ENCODE measurements around the gene TBL1Y.
"Not testable (repeated sequence)": the region's sequence is repeated elsewhere in the genome, so short reads cannot be mapped to it uniquely, and the experiment has no call there.

The TBL1Y gene

GRCh38 chrY:6910372-6911252, at the start of gene TBL1Y:
Gene TBL1Y, plus strand, starts transcription at chrY:6910697. Its CDS starts 114,388 bp downstream, at chrY:7025085.
- DNase-seq (ENCODE audit: low read depth in 2 of 2), result no peak

DNA sequence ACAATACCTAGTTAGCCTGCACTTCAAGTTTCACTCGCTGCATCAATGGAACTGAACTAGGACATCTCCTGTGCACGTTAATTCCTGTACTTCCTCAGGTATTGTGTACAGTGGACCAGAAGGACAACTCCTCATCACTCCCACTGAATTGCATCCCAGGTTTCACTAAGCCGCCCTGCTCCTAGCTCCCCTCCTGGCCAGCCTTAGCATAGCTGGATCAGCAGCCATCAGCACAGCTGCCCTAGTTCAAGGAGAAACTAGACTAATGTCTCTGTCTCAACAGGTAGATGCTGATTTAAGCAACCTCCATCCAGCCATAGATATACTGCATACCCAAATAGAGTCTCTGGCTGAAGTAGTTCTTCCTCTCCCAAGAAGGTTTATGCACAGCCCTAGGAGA, 16.0 kb upstream of the TBL1Y start:
- no peak for DNase-seq (ENCODE audit: low read depth in 2 of 2)

DNA sequence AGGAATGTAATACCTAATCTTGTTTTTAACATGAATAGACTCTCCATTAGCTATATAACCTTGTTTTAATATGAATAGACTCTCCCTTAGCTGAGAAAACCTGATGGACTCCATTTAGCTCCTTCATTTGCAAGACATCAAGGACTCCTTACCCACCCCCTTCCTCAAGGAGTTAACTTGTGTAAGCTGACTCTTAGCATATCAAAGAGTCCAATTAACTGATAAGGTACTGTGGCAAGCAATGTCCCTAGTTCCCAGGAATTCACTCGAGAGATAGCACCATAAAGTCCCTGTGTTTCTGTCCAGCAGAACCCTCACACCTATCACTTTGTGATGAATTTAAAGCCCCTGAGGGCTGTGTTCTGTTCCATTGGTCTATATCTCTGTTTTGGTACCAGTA, 15.3 kb upstream of the TBL1Y start:
- no peak for DNase-seq (ENCODE audit: low read depth in 2 of 2)

- DNase-seq (ENCODE audit: low read depth in 2 of 2), result not testable (repeated sequence)
Measured at GRCh38 chrY:6902116-6902515, 8.4 kb upstream of the TBL1Y start.

- DNase-seq (ENCODE audit: low read depth in 2 of 2), result no peak
Measured at GRCh38 chrY:6907591-6907990, 2.9 kb upstream of the TBL1Y start.

DNA sequence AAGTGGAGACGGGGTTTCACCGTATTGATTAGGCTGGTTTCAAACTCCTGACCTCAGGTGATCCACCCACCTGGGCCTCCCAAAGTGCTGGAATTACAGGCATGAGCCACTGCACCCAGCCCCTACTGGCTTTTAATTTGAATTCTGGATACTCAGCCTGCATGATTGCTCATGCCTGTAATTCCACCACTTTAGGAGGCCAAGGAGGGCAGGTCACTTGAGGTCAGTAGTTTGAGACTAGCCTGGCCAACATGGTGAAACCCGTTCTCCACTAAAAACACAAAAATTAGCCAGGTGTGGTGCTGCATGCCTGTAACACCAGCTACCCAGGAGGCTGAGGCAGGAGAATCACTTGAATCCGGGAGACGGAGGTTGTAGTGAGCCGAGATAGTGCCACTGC, 2.5 kb upstream of the TBL1Y start:
- not testable (repeated sequence) for DNase-seq (ENCODE audit: low read depth in 2 of 2)

DNA sequence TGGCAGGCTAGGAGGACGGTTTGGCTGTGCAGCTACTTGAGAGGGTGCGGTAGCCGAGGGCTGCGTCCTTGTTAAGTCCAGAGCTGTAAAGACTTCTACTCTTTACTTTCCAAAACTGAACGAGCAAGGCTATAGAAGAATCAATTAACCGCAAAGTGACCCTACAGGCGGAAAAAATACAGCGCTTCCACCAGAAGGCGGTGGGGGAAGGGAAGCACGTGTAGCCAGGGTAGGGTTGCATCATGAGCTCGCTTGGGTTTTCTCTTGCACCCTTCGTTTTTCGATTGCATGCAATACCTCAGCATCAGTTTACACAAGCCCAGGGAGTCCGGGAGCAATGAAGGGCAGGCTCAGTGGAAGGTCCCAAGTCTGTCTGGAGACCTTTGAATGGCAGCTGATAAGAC, 1.4 kb upstream of the TBL1Y start:
- no peak for DNase-seq (ENCODE audit: low read depth in 2 of 2)

- DNase-seq (ENCODE audit: low read depth in 2 of 2), result no peak
Measured at GRCh38 chrY:6909856-6910255, 641 bp upstream of the TBL1Y start.

DNA sequence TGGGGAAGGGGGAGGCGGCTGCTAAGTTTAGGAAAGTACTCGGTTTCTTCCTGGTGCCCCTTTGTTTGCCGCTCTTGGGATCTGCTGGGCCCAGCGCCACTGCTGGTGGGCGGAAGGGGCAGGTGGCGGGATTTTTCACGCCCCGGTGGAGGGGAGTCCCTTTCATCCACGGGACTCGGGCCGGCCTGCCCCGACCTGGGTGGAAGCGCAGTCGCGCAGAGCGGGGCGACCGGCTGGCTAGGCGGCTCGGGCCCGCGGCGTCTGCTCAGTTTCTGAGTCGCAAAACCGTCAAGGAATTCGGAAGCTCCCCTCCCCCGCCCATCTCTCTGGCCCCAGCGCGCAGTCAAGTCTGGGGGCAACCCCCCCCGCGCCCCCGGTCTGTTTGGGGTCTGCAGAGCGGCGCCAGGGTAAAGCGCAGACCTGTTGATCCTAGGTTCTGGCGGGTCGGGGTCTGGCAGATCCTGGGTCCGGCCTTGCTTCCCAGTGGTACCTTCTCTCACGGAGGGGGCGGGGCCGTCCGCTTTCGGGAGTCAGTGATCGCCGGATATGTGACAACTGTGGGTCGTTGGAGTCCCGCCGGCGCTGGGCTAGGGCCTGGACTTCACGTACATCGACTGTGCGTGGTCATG, 870 bp downstream of the TBL1Y start, which contains the start of gene AMELY:
Gene AMELY (minus strand): TSS at position 500 of the 629 bp plus-strand sequence. CDS start 39,144 bp downstream, outside the sequence.
- DNase-seq (ENCODE audit: low read depth in 2 of 2), result no peak

DNA sequence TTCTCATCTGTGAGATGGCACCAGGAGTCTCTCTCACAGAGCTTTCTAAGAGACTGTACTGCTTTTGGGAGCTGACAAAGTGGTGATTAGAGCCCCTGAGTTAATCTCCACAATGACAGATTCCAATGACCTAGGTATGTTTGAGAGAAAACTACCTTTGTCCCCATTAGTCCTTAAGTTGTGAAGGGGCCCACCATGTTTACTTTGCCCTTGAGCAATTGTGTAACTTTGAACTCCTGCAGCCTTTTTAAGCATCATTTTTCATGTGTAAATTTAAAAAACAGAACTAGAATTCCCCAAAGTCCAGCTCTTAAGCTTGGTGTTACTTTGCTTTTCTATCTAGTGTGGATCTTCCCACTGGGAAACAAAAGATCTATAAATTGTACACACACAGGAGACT, 2.9 kb downstream of the TBL1Y start:
- DNase-seq (ENCODE audit: low read depth in 2 of 2), result no peak

DNA sequence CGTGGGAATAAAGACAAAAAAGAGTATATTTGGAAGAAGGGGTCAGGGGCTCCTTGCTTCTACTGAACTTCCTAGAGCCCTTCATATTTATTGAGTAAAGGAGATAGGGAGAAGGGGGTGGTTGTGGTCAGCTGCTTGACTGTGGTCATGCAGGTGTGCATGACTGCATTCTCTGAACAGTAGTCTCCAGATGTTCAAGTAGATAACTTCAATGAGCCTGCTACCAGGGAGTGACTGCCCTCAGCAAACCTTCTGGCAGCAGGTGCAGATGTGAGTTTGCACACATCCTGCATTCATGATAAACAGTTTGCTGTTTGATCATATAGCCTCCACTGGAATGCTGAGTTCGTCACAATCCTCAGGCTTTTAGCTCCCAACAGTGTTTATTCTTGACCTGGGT, 10.6 kb downstream of the TBL1Y start:
- DNase-seq (ENCODE audit: low read depth in 2 of 2), result no peak

DNA sequence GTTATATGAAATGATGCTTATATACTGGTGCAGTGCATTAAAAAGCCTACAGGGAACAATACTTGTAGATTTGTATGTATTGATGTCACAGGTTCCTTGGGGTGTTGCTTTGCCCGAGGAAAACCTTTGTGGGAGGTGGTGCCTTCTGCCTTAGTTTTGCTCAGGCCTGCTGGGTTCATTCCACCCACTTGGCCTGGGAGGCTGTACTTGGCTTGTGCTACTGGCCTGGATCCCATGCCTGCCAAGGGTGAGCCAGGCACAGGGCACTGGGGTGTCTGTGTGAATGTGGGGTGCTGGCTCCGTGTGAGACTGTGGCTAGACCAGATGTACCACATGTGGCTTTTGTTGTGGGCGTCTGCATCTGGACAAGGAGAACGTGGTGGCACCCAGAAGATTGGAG, 17.8 kb downstream of the TBL1Y start:
- no peak for DNase-seq (ENCODE audit: low read depth in 2 of 2)

DNA sequence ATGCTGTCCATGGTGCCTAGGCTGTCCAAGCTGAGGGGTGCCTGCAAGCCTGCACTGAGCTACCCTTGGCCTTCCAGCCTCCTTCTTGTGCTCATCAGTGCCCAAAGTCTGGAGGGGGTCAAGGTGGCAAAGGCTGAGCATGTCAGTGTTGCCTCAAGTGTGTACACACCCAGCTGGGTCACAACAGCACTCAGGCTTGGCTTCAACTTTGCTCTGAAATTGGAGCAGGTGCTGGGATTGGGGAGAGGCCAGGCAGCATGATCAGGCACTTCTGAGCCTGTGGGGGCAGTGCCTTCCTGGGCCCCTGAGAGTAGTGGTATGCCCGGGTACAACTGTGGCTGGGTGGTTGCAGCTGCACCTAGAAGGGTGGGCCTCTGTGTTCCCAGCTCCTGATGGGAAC, 18.7 kb downstream of the TBL1Y start:
- no peak for DNase-seq (ENCODE audit: low read depth in 2 of 2)

DNA sequence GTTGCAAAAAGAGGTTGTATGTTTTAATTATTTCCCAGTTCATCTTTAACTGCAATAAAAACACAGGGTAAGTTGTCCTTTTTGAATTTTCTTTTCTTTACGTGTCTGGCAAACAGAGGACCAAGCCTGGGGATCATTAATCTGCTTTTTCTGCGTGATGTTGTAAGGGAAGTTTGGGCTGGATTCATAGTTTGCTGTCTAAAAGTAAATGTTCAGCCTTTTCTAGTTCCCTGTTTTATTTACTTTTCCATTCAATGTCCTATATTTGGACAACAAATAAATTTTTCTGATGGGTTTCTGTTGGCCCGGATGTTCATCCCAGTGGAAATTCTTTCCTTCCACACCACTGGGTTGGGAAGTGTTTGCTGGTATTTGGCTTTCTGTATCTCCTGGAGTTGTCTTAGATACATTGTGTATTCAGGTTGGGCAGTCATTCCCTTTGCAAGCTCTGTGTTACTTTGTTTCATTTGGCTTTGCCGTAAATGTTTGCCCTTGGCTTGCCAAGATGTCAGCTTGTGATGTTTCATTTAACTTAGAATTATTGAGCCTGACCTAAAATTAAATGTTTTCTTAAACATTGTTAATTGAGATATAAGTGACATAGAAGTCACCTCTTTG, 21.4 kb downstream of the TBL1Y start:
- no peak for DNase-seq (ENCODE audit: low read depth in 2 of 2)

- DNase-seq (ENCODE audit: low read depth in 2 of 2), result no peak
Measured at GRCh38 chrY:6935497-6935896, 25.0 kb downstream of the TBL1Y start.

DNA sequence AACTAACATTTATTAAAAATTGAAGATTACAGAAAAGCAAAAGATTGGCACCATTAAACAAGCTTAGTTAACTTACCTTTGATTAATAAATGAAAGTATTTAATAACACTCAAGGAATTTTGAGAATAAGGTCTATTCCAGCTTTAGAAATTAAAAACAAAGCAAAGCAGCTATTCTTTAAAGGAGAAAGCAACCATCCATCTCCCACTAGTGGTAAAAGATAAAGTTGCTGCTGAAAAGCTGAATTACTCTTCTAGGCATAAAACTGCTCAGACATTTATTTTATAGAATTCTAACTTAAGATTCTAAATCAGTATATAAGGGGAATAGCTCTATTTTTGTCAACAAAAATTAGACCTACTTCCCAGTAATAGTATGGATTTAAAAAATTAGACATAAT, 37.2 kb downstream of the TBL1Y start:
- DNase-seq (ENCODE audit: low read depth in 2 of 2), result no peak

DNA sequence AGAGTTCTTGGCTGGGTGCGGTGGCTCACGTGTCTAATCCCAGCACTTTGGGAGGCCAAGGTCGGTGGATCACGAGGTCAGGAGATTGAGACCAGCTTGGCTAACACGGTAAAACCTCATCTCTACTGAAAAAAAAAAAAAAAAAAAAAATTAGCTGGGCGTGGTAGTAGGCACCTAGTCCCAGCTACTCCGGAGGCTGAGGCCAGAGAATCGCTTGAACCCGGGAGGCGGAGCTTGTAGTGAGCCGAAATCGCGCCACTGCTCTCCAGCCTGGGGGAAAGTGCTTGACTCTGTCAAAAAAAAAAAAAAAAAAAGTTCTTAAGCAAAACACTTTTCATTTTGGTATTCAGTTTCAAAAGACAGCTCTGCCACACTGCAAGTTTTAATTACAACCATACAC, 37.9 kb downstream of the TBL1Y start:
- no peak for DNase-seq (ENCODE audit: low read depth in 2 of 2)

GRCh38 chrY:6949947-6950346, 39.5 kb downstream of the TBL1Y start:
- DNase-seq (ENCODE audit: low read depth in 2 of 2), result no peak

DNA sequence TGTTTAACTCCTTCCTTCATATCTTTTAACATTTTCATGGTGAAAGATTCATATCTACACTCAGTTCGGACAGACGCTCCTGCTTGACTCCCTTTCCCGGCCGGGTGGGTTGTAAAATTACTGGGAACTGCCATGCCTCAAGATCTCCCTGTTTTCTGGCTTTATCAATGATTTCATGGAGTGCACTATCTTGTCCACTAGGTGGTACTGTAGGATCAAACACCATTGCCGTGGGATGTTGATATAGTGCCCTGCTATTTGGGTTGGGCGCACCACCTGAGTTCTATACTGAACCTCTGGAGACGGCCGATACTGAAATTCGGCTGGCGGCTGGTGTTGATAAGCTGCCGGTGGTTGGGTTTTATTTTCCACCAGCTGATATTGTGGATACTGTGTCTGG, 54.2 kb downstream of the TBL1Y start:
- no peak for DNase-seq (ENCODE audit: low read depth in 2 of 2)

GRCh38 chrY:6966521-6966920, 56.0 kb downstream of the TBL1Y start:
- DNase-seq (ENCODE audit: low read depth in 2 of 2), result no peak

DNA sequence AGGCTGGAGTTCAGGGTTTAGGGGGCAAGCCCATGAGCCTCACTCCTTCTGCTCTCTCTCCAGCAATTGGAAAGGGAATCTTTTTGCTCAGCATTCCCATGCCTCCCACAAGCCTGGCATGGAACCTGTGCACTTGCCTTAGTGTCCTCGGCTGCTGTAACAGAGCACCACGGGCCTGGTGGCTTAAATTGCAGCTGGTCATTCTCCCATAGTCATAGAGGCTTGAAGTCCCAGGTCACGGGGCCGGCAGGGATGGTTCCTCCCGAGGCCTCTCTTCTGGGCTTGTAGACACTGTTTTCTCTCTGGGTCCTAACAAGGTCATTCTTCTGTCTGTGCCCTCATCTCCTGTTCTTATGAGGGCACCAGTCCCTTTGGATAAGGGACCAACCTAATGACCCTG, 57.2 kb downstream of the TBL1Y start:
- no peak for DNase-seq (ENCODE audit: low read depth in 2 of 2)

DNA sequence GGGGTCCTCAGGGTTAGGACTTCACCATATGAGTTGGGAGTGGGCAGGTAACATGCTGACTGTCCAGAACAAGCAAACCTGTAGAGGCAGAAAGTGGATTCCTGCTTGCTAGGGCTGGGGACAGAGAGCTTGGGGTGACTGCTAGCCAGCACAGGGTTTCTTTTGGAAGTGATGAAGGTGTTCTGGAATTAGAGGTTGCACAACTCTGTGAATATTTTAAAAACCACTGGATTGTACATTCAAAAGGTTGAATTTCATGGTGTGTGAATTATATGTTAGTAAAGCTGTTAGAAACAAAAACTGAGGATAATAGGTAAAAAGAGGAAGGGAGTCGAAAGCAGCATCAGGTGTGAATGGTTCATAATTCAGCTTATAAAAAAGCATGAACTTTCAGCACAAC, 57.7 kb downstream of the TBL1Y start:
- DNase-seq (ENCODE audit: low read depth in 2 of 2), result no peak
